Activated naive CD4-positive, alpha-beta T cell treated with Interleukin-2 at 50 U/mL for 16 hours (primary cell): ENCODE measurements around the gene SYCE1.

Experiments used
- DNase-seq: peaks from one replicate; pipeline ENCODE4 v3.0.0-alpha.2; 2020

SYCE1 gene

GRCh38 chr10:133511408-133511807 lies 54.0 kb downstream of the SYCE1 start:
- no peak for DNase-seq

- DNase-seq: no peak
Measured at GRCh38 chr10:133509700-133510099, 55.7 kb downstream of the SYCE1 start.
